HG02981 (cell line): ENCODE measurements around the gene EMP3.
"Not testable (repeated sequence)": the region's sequence is repeated elsewhere in the genome, so short reads cannot be mapped to it uniquely, and the experiment has no call there.

Experiments
- ATAC-seq: cut with Tn5 transposase; IDR thresholded peaks from one replicate; pipeline ENCODE4 v1.9.1; 2021; ENCODE audit warnings: mild to moderate bottlenecking, moderate library complexity; ENCODE audit not compliant: unreplicated experiment

The EMP3 gene

GRCh38 chr19:48315712-48316111 is 9.6 kb upstream of the EMP3 start:
- ATAC-seq, result no peak

DNA sequence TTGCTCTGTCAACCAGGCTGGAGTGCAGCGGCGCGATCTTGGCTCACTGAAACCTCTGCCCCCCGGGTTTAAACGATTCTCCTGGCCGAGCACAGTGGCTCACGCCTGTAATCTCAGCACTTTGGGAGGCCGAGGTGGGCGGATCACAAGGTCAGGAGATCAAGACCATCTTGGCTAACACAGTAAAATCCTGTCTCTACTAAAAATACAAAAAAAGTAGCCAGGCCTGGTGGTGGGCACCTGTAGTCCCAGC is 7.7 kb upstream of the EMP3 start:
- not testable (repeated sequence) for ATAC-seq

DNA sequence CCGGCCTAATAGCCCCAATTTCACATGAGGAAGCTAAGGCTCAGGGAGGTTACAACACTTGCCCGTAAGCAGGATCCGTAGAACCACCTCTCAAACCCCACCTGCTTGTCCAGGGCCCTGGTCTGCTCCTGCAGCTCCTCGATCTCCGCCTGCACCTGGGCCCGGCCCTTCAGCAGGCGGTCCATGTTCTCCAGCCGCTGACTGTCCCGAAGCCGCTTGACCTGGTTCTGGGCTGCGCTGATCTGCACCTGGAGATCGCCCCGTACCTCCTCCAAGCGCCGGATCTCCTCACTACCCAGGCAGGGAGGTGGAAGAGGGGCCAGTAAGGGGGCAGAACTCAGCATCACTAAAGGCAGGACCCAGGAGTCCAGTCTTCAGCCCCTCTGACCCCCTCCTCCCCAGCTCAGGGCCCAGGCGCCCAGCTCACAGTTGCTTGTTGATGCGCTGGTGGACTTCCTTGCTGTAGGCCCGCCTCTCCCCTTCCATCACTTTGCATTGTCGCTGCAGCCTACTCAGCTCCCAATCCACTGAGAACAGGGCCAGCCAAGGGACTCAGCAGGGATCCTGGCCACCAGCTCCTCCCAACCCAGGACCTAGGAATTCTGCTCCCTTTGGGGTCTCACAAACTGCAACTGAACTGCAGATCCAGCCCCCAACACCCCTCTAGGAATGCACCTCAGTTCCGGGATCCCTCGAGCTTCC is 6.9 kb upstream of the EMP3 start:
- no peak for ATAC-seq

- ATAC-seq, result no peak
Observed at GRCh38 chr19:48319647-48320541, 5.5 kb upstream of the EMP3 start.

GRCh38 chr19:48321372-48321621 is 4.1 kb upstream of the EMP3 start:
- peak; percentile 53 for ATAC-seq

- ATAC-seq, result peak; percentile 53
Observed at GRCh38 chr19:48321622-48322591, 3.4 kb upstream of the EMP3 start.

DNA sequence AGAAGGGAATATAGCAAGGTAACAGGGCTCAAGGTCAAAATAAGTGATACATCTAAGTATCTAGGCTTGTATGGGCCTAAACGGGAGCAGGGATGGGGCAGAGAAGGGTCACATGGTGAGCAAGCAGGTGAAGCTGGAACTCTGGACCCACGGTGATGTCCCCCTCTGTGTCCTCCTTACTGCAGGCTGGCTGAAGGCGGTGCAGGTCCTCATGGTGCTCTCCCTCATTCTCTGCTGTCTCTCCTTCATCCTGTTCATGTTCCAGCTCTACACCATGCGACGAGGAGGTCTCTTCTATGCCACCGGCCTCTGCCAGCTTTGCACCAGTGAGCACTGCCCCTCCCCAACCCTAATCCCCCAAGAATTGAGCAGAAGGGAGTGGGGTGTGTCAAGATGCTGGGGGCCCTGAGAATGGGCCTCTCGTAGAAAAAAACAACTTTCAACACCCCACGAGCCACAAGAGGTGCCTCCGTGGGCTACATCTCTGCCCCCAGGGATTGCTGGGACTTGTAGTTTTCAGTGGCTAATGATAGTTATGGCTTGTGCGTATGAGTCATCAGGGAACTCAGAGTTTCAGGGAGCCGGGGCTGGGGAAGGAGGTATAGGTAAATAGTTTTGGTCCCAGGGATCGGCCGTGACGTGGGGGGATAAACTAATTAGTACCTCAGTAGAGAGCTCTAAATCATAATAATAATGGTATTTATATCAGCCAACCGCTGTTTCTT is 4.0 kb downstream of the EMP3 start:
- ATAC-seq, result no peak

- no peak for ATAC-seq
Observed at GRCh38 chr19:48330012-48330681, 4.8 kb downstream of the EMP3 start.

- ATAC-seq, result no peak
Observed at GRCh38 chr19:48332351-48332661, 7.0 kb downstream of the EMP3 start.

GRCh38 chr19:48332662-48333466 is 7.5 kb downstream of the EMP3 start:
- peak; percentile 52 for ATAC-seq

DNA sequence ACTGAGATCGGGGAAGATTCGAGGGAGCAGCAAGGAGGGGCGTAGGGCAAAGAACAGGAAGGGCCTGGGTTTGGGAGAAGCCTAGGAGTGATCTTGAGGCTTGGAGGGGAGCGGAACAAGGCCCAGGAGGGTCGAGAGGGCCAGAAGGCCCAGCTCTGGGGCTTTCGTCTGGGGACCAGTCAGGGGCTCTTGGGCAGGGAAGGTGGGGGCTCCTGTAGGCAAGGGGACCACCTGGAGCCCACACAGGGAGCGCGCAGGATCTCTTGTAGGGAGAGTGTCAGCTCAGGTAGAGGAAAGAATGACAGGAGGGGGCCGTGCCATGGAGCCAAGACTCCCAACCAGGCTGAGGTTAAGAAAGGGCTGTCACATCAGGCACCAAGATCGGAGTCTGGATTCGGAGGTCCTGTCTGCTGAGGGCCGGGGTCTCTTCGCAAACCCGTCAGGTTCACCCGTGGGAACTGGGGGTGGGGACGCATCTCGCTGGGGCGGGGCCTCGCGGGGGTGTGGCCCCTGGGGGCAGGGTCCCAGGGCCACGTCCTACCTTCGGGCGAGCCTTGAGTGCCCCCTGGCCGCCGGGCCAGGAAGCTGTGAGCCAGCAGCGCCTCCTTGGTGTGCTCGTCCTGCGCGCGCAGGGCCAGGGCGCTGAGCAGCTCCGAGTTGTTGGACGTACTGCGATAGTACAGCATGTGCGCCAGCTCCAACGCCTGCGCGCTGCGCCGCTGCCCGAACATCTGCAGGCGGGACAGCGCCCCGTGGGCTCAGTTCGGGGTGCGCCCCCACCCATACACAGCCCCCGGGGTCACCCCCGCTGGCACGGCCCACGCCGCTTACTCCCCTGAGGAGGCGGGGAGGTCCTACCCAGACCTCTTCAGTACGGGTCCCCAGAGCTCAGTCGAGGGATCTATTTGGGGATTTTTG is 8.4 kb downstream of the EMP3 start:
- ATAC-seq, result peak; percentile 50

GRCh38 chr19:48338253-48338755 is 13.0 kb downstream of the EMP3 start:
- no peak for ATAC-seq

DNA sequence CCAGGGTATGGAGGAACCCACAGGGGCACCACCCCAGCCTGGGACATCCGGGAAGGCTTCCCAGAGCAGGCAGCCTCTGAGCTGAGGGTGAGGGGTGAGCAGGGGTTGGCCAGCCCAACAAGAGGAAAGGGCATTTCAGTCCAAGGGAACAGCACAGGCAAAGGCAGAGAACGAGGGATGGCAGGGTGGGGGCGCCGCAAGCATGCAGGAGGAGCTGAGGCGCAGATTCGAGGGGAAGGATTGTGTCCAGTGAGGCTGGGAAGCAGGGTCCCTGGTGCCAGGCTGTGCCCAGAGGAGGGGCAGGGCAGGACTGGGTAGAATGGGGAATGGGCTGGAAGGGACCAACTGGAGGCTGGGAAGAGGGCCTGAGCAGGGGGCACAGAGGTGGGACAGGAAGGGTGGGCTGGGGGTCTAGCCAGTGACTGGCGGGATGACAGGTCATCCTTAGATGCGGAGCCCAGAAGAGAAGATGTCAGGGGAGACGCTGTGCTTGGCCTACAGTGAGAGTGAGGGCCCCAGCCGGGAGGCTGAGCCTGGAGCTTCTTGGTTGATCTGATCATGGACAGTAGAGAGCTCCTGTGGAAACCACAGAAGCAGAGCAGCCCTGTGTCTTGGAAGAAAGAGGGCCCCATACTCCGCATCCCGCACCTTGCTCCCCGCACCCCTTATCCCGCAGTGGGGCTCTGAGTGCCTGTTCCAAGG is 13.6 kb downstream of the EMP3 start:
- ATAC-seq, result no peak

DNA sequence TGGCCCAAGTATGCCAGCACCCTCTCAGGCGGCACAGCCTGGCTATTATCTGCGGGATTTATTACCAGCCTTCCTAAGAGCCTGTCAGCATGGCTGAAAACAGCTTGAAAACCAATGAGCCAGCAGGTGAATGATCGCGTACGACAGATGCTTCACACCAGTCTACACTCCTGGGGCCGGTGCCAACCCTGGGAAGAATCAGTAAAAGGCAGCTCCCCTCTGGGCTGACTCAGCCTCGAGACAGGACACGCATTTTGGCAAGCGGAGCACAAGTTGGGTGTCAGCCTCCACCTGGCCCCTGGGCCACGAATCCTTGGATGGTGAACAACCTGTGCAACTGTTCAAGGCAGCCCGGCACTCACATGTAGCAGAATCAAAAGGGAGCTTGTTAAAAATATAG is 15.6 kb downstream of the EMP3 start:
- no peak for ATAC-seq

DNA sequence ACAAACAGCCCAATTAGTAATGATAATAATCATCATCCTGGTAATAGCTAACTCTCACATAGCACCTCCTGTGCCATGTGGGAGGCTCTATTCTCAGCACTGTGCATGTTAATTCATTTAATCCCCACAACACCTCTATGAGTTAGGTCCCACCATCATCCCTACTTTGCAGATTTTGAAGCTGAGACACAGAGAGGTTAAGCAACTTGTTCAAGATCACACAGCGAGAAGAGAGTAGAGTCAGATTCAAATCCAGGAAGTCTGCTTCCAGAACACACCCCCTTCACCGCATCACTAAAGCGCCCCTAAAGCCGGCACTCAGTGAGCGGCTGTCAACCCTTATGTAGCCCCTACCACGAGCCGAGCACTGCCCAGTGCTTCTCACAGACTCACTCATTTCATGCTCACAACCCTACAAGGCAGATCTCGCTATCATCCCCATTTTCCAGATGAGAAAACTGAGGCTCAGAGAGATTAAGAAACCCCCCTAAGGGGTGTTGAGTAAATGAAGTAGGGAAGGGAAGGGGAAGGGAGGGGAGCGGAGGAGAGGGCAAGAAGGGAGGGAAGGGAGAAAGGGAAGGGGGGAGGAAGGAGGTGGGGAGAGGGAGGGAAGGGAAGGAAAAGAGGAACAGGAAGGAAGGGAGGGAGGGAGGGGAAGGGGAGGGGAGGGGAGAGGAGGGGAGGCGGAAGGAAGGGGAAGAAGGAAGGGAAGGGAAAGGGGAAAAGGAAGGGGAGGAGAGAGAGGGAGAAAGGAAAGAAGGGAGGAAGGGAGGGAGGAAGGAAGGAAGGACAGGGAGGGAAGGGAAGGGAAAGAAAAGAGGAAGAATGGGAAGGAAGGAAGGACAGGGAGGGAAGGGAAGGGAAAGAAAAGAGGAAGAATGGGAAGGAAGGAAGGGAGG is 16.4 kb downstream of the EMP3 start:
- ATAC-seq, result no peak

GRCh38 chr19:48342414-48342738 is 17.0 kb downstream of the EMP3 start:
- ATAC-seq, result no peak
